Pancreas (tissue), 10 donors: ENCODE measurements around the gene EIF2AK3. TPM values are rescaled to one million over a fixed set of nuclear protein-coding genes. Genes with fewer than 3 reads are reported as not detected.

Experiments
- ATAC-seq, 4 donors: fragments of 200-7000 bp; cut with Tn5 transposase; one replicate each; pipeline versions ENCODE4 v1.8.0 to v1.9.1; 2020; ENCODE audit warnings: mild to moderate bottlenecking in 4 of 4, moderate library complexity in 4 of 4
- DNase-seq, 6 donors: peaks; one replicate each; pipeline ENCODE4 v3.0.0-alpha.2; 2020
- FAIRE-seq: peaks from 2 replicates; lab custom pipeline; 2012; peaks lifted over from hg19 to GRCh38; lab: Jason Lieb, UNC
- H3K27ac ChIP-seq, 4 donors: fragments of 200-600 bp; sonication (generic); 1 replicate in 3 of 4; 2 replicates in 1 of 4; pipeline versions ENCODE4 v1.5.0 to v1.8.0; 2020
- H3K27me3 ChIP-seq, 4 donors: fragments of 200-600 bp; one replicate each; pipeline ENCODE4 v1.8.0; 2021
- H3K36me3 ChIP-seq, 3 donors: fragments of 200-600 bp; sonication (generic) in 1 of 3; one replicate each; pipeline versions ENCODE4 v1.5.0 to v1.8.0; 2020 to 2021
- H3K4me1 ChIP-seq, 3 donors: fragments of 200-600 bp; one replicate each; pipeline ENCODE4 v1.8.0; 2021
- H3K4me3 ChIP-seq, 4 donors: fragments of 200-600 bp; sonication (generic) in 2 of 4; one replicate each; pipeline versions ENCODE4 v1.5.0 to v1.8.0; 2020 to 2021
- H3K9me3 ChIP-seq, 4 donors: fragments of 200-600 bp; one replicate each; pipeline ENCODE4 v1.8.0; 2021
- WGBS, 2 donors: extraction: QIAGEN DNeasy Blood & Tissue Kit; methylation state at CpG; one replicate each; pipeline ENCODE4 v1.1.7; 2013; 5-methylcytosine and 5-hydroxymethylcytosine counted together
- intact Hi-C, 3 donors: fragments of 100-400 bp; cut with DNase I; formaldehyde crosslinking; loops; one replicate each; pipeline versions ENCODE4 v1.11.1 to v1.14.2; 2022
- polyA plus RNA-seq, 2 donors: library from polyadenylated mRNA; stranded (reverse); fragments of 200-250 nt; gene quantifications; one replicate each; pipeline ENCODE4 v1.2.3, GENCODE V29; 2013
- total RNA-seq, 6 donors: library from RNA; stranded (reverse); fragmentation: NEBNext Ultra II Directional in 4 of 6; extraction: Animal tissue kit (Norgen Biotek cat#: 25700) in 4 of 6; gene quantifications; one replicate each; pipeline versions ENCODE4 v1.2.1 to v1.2.4, GENCODE V29; 2021 to 2023
- TF ChIP-seq, protein P1 (sequence below), 4 donors: fragments of 200-600 bp; sonication (generic) in 3 of 4; IDR thresholded peaks; one replicate each; pipeline versions ENCODE4 v1.5.0 to v1.8.0; 2021; ENCODE audit warnings: antibody characterized with exemption in 4 of 4
- donor health status: healthy with polysubstance abuse.
- donor health status: DM: no; HTN: no; CAD: no; lungs with moderate emphysema.
- donor health status: DM: no; HTN: no; CAD: no.
- donor health status: control.
- donor health status: control.
- donor health status: Bipolar disorder and iron deficiency.
- donor health status: DM: yes; HTN: yes; CAD: no.
- donor health status: DM: no; HTN: no; CAD: no.
- donor health status: DM: no; HTN: no; CAD: no.
- donor health status: DM: yes; HTN: yes; CAD: no.

The EIF2AK3 gene
- total and polyA plus RNA-seq, 8 donors, result 6.2 to 58.4 (median 25.5) TPM

DNA sequence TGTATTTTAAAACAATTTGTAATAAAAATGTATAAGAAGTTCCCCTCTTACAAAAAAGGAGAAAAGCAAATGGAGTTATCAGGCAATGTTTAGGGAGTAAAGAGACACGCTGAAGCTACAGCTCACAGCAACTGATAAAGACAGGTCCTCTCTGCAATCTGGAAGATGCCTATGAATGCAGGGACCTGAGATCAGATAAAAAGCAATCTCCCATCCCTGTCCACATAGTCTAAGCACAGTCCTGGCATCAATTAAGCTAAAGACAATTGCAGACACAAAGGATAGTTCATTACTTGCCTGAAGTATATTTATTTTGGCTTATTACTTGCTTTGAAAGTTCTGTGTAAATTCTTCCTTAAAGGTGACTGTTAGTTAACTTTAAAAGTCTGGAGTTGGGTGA is 5.0 kb downstream of the EIF2AK3 start:
- WGBS, 2 donors, result 44 to 46% methylated on average over 1 of the region's 1 CpG
- H3K27ac ChIP-seq, result peak overlapping the region in 1 of 4 donors; percentile 57
- no peaks in the 10 kb centered on the region for H3K36me3 ChIP-seq
- no peaks in the 10 kb centered on the region for H3K27me3 ChIP-seq
- TF ChIP-seq, protein P1, sequence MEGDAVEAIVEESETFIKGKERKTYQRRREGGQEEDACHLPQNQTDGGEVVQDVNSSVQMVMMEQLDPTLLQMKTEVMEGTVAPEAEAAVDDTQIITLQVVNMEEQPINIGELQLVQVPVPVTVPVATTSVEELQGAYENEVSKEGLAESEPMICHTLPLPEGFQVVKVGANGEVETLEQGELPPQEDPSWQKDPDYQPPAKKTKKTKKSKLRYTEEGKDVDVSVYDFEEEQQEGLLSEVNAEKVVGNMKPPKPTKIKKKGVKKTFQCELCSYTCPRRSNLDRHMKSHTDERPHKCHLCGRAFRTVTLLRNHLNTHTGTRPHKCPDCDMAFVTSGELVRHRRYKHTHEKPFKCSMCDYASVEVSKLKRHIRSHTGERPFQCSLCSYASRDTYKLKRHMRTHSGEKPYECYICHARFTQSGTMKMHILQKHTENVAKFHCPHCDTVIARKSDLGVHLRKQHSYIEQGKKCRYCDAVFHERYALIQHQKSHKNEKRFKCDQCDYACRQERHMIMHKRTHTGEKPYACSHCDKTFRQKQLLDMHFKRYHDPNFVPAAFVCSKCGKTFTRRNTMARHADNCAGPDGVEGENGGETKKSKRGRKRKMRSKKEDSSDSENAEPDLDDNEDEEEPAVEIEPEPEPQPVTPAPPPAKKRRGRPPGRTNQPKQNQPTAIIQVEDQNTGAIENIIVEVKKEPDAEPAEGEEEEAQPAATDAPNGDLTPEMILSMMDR (IDR thresholded peaks at IDR 0.05), result no peak
- ATAC-seq (no peak), FAIRE-seq (no peak), DNase-seq (no peak)
- no peaks in the 10 kb centered on the region for H3K9me3 ChIP-seq
- H3K4me3 ChIP-seq, result peak overlapping the region in 1 of 4 donors; percentile 96
- H3K4me1 ChIP-seq, result peaks cover 0 to 38% (median 16%) of the 10 kb centered on the region in 3 donors
- intact Hi-C loops, result no loop called here

DNA sequence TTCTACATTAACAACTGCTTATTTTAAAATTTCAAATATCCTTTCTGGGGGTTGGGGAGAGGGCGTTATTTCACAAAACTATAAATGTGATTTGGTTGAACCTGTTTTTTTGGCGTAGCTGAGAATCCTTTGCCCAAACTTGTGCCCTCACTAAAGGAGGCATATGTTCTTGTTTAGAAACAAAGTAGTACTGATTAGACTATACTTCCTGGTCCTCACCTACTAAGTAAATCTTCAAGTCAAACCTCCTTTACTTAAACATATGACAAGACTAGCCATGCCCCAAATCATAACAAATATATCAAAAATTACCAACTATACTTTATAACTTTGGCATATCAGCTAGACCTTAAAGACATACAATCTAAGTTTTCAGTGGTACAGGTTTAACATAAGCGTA is 5.8 kb downstream of the EIF2AK3 start:
- H3K27me3 ChIP-seq, result no peaks in the 10 kb centered on the region
- DNase-seq (no peak), ATAC-seq (peak in 2 of 4 donors; percentile 20 to 39), FAIRE-seq (no peak)
- H3K36me3 ChIP-seq, result no peaks in the 10 kb centered on the region
- 59 to 64% methylated on average over 3 of the region's 3 CpGs for WGBS, 2 donors
- H3K4me3 ChIP-seq, result peak overlapping the region in 1 of 4 donors; percentile 8
- H3K9me3 ChIP-seq, result no peaks in the 10 kb centered on the region
- H3K4me1 ChIP-seq, result peaks cover 6 to 38% (median 16%) of the 10 kb centered on the region in 3 donors
- intact Hi-C loops, result no loop called here
- peak overlapping the region in 2 of 4 donors; percentile 25 to 57 for H3K27ac ChIP-seq
- TF ChIP-seq, protein P1 (IDR thresholded peaks at IDR 0.05), result no peak

DNA sequence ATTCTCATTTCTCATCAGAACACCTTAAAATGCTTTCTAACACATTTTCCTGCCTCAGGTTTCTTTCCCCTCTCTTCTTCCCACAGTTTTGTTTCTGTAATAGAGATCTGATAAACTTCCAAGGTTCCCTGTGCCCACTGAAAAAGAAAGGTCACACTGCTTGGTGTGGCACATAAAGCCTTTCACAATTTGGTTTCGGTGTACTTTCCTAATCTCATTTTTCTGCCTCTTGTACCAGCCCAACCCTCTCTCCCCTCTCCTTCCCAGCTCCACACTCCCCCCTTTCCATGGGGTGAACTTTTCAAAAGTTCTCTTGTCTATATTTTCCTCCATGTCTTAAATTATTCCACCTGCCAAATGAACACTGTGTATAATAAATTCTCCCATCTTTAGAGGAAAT is 7.2 kb downstream of the EIF2AK3 start:
- Histone ChIP-seq H3K36me3 (no peaks in the 10 kb centered on the region), H3K9me3 (no peaks in the 10 kb centered on the region), H3K4me3 (no peak overlapping the region), H3K27ac (peak overlapping the region in 2 of 4 donors; percentile 25 to 52), H3K4me1 (peaks cover 16 to 38% (median 17%) of the 10 kb centered on the region in 3 donors), H3K27me3 (no peaks in the 10 kb centered on the region)
- DNase-seq (no peak), FAIRE-seq (no peak), ATAC-seq (peak in 1 of 4 donors; percentile 15)
- TF ChIP-seq, protein P1 (IDR thresholded peaks at IDR 0.05), result no peak
- intact Hi-C loops, result no loop called here
- 36 to 49% methylated on average over 1 of the region's 1 CpG for WGBS, 2 donors

DNA sequence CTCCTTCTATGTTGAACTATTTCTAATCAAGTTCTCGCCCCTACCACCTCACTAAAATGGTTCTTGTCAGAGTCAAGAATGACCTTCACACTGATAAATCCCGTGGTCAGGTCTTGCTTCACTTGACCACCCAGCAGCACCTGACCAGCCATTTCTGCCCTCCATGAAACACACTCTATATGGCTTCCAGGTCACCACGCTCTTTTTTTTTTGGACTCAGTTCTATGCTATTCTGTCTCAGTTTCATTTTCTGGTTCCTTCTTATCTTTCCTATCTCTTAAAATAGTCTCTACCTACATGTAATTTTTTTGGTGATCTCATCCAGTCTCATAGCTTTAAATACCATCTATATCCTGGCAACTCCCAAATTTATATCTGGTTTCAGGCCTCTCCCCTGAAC is 11.4 kb downstream of the EIF2AK3 start:
- Histone ChIP-seq H3K27me3 (no peaks in the 10 kb centered on the region), H3K36me3 (peaks cover 0 to 11% (median 0%) of the 10 kb centered on the region in 3 donors), H3K27ac (no peak overlapping the region), H3K4me1 (peaks cover 2 to 23% (median 12%) of the 10 kb centered on the region in 3 donors), H3K9me3 (no peaks in the 10 kb centered on the region), H3K4me3 (no peak overlapping the region)
- WGBS, 2 donors, result 71 to 73% methylated on average over 3 of the region's 3 CpGs
- FAIRE-seq, result no peak
- TF ChIP-seq, protein P1 (IDR thresholded peaks at IDR 0.05), result no peak
- ATAC-seq, result no peak
- intact Hi-C loops, result no loop called here
- no peak for DNase-seq

DNA sequence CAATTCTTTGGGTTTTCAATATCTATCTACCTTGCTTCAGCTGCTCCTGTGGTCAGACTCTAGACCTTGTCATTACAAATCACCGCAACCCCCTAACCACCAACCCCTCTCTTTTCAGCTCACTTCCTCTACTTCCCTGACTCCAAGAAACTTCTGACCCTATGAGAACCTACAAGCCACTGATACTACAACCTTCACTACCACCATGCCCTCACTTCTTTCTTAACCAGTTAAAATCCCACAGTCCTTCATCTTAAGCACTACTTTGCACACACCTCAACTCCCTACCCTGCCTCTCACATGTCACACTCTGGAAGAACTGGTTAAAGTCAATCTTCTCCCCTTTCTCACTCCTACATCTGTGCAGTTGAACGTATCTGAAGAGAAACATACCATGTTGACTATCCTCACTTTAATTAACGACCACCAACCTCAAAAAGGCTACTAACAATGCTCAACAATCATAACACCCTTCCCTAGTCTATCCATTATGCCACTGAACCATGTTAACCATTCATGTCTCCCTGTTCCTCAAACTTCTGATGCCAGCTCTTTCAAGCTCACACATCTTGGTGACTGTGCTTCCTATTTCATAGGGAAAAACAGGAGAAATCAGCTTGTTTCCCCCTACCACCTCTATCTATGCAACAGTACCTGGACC is 12.6 kb downstream of the EIF2AK3 start:
- H3K36me3 ChIP-seq, result peaks cover 0 to 17% (median 0%) of the 10 kb centered on the region in 3 donors
- H3K27me3 ChIP-seq, result no peaks in the 10 kb centered on the region
- DNase-seq, result no peak
- no peaks in the 10 kb centered on the region for H3K9me3 ChIP-seq
- no peak overlapping the region for H3K4me3 ChIP-seq
- WGBS, 2 donors, result 69 to 70% methylated on average over 3 of the region's 3 CpGs
- H3K4me1 ChIP-seq, result peaks cover 0 to 23% (median 5%) of the 10 kb centered on the region in 3 donors
- no peak for ATAC-seq
- intact Hi-C loops, result no loop called here
- TF ChIP-seq, protein P1 (IDR thresholded peaks at IDR 0.05), result no peak
- peak overlapping the region in 2 of 4 donors; percentile 3 to 39 for H3K27ac ChIP-seq
- no peak for FAIRE-seq
